ENCODE data around the gene ELK3.

The ELK3 gene

GRCh38 chr12:96258104-96258961 lies 64.2 kb downstream of the ELK3 start:
- DNase-seq, result peak; percentile 82 to 93

- DNase-seq, result no peak
Measured at GRCh38 chr12:96260231-96260630, 66.1 kb downstream of the ELK3 start.

- DNase-seq, result no peak
Measured at GRCh38 chr12:96260644-96261043, 66.5 kb downstream of the ELK3 start.

- DNase-seq, result no peak
Measured at GRCh38 chr12:96261557-96261956, 67.4 kb downstream of the ELK3 start.

- DNase-seq, result no peak
Measured at GRCh38 chr12:96263449-96263902, 69.3 kb downstream of the ELK3 start.

- no peak for DNase-seq
Measured at GRCh38 chr12:96265400-96265799, 71.2 kb downstream of the ELK3 start.

- no peak for DNase-seq
Measured at GRCh38 chr12:96265836-96266235, 71.7 kb downstream of the ELK3 start.

- no peak for DNase-seq
Measured at GRCh38 chr12:96266238-96266637, 72.1 kb downstream of the ELK3 start.

- DNase-seq, result no peak
Measured at GRCh38 chr12:96271469-96272199, 77.5 kb downstream of the ELK3 start.

- no peak for DNase-seq
Measured at GRCh38 chr12:96274331-96274730, 80.2 kb downstream of the ELK3 start.

- no peak for DNase-seq
Measured at GRCh38 chr12:96285158-96285557, 91.0 kb downstream of the ELK3 start.

GRCh38 chr12:96289067-96289466 lies 94.9 kb downstream of the ELK3 start:
- no peak for DNase-seq

- no peak for DNase-seq
Measured at GRCh38 chr12:96293093-96293492, 98.9 kb downstream of the ELK3 start.

- DNase-seq, result no peak
Measured at GRCh38 chr12:96294831-96295230, 100.7 kb downstream of the ELK3 start.

- no peak for DNase-seq
Measured at GRCh38 chr12:96295532-96296160, 101.5 kb downstream of the ELK3 start.

- no peak for DNase-seq
Measured at GRCh38 chr12:96297504-96297903, 103.3 kb downstream of the ELK3 start.

- DNase-seq, result no peak
Measured at GRCh38 chr12:96300064-96300463, 105.9 kb downstream of the ELK3 start.

- no peak for DNase-seq
Measured at GRCh38 chr12:96301732-96302131, 107.6 kb downstream of the ELK3 start.

GRCh38 chr12:96302687-96303310 lies 108.6 kb downstream of the ELK3 start:
- no peak for DNase-seq

- peak in 1 of 2 experiments; percentile 2 for DNase-seq
Measured at GRCh38 chr12:96303653-96304052, 109.5 kb downstream of the ELK3 start.

- DNase-seq, result no peak
Measured at GRCh38 chr12:96305665-96306064, 111.5 kb downstream of the ELK3 start.

GRCh38 chr12:96308881-96309280 lies 114.7 kb downstream of the ELK3 start:
- DNase-seq, result no peak

- no peak for DNase-seq
Measured at GRCh38 chr12:96310067-96310466, 115.9 kb downstream of the ELK3 start.

Measured in NCI-H446 (cell line).